Fibroblast of pulmonary artery (primary cell): Measurements from ENCODE around the gene AGRN.
A peak's percentile ranks its signal among the peaks of the same experiment; 100 is the strongest.

Experiments used
- DNase-seq: peaks from one replicate; pipeline ENCODE4 v3.0.0-alpha.2; 2010; ENCODE audit warnings: low read depth
- H3K4me3 ChIP-seq: replicated peaks from 2 replicates; pipeline ENCODE4 v1.5.1; 2011; ENCODE audit warnings: low read depth, mild to moderate bottlenecking, control low read depth, low read length, moderate library complexity
- TF ChIP-seq, protein P1 (sequence below): IDR thresholded peaks from 2 replicates; pipeline ENCODE4 v1.5.1; 2011; ENCODE audit warnings: mild to moderate bottlenecking, control low read depth, low read length, inconsistent platforms; ENCODE audit errors: missing control alignments

Gene AGRN

GRCh38 chr1:1080122-1080757 lies 60.3 kb downstream of the AGRN start:
- TF ChIP-seq, protein P1, sequence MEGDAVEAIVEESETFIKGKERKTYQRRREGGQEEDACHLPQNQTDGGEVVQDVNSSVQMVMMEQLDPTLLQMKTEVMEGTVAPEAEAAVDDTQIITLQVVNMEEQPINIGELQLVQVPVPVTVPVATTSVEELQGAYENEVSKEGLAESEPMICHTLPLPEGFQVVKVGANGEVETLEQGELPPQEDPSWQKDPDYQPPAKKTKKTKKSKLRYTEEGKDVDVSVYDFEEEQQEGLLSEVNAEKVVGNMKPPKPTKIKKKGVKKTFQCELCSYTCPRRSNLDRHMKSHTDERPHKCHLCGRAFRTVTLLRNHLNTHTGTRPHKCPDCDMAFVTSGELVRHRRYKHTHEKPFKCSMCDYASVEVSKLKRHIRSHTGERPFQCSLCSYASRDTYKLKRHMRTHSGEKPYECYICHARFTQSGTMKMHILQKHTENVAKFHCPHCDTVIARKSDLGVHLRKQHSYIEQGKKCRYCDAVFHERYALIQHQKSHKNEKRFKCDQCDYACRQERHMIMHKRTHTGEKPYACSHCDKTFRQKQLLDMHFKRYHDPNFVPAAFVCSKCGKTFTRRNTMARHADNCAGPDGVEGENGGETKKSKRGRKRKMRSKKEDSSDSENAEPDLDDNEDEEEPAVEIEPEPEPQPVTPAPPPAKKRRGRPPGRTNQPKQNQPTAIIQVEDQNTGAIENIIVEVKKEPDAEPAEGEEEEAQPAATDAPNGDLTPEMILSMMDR, result no peak
- DNase-seq, result peak; percentile 43
- H3K4me3 ChIP-seq, result peak overlapping the region; percentile 17

- no peak overlapping the region for H3K4me3 ChIP-seq
- TF ChIP-seq, protein P1, result no peak
- no peak for DNase-seq
These were observed 61.0 kb downstream of the AGRN start for GRCh38 chr1:1080951-1081310.

- TF ChIP-seq, protein P1, result no peak
- H3K4me3 ChIP-seq, result no peak overlapping the region
- DNase-seq, result no peak
These were observed 61.7 kb downstream of the AGRN start for GRCh38 chr1:1081311-1082238.

DNA sequence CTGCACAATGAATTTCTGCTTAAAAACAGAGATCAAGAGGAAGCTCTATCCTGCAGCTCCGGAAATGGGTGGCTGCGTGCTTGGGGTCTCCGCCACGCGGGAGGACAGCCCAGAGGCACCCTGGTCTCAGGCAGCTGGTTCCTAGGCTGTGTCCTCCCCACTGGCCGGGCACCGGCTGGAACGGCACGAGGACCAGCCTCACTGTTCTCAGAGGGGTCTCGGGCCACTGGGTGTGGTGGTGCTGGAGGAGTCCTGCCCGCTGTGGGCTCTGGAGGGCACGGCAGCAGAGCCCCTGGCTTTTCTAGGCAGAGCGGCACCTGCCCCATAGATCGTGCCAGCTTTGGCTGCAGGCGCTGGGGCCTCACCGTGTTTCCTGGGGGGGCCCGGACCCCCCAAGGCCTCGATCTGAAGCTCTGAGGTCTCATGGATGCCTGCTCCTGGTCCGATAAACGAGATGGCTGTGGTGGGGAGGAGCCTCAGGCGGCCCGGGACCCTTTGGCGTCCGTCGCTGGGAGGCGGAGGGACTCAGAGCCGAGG lies 62.4 kb downstream of the AGRN start:
- H3K4me3 ChIP-seq, result no peak overlapping the region
- TF ChIP-seq, protein P1, result no peak
- DNase-seq, result no peak

GRCh38 chr1:1082776-1083415 lies 63.0 kb downstream of the AGRN start:
- DNase-seq, result no peak
- TF ChIP-seq, protein P1, result no peak
- no peak overlapping the region for H3K4me3 ChIP-seq

DNA sequence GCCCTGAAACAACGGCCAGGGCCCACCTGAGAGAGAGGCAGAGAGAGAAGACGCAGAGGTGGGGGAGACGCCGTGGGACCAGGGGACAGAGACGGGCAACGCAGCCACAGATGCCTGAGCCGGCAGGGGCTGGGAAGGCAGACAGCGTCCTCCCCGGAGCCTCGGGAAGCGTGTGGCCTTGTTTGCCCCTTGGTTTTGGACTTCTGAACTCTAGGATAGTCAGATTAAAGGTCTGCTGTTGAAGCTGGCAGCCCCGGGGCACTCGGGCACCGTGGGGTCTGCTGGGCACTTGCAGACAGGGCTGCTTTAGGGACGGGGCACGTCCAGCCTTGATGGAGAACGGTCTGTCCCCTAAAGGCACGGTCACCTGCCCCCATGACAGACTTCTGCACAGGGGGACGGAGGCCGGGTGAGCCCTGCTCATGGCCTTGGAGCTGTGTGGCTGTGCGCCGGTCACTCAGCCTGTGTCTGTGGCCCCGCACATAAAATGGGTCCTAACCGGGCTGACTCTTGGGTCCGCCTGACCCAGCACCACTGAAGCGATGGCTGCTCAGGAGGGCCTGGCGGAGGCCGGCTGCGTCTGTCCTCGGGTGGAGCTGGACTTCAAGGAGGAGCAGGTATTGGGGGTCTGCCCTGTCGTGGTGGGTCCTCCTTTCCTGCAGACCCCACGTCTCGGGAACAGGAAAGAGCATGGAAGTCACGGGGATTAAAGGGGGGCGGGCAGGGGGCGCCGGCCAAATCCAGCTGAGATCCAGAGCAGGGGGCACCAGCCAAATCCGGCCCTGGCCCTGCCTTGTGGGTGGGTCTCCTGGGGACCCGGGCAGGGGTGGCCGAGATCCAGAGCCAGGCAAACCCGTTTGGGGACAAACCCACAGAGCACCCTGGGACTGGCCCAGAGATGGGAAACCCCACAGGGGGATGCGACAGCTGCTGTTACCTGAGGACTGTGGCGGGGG lies 63.8 kb downstream of the AGRN start:
- TF ChIP-seq, protein P1, result no peak
- no peak overlapping the region for H3K4me3 ChIP-seq
- no peak for DNase-seq
